ENCODE results near the gene KCNIP3.

Gene KCNIP3

GRCh38 chr2:95278051-95278471 lies 19.1 kb upstream of the KCNIP3 start:
- no peak for DNase-seq (ENCODE audit: extremely low spot score)
- ChIA-PET CTCF (interaction anchor here (1.0 kb wide), 1 partner anchor 12 kb away, joined by 3 read pairs; no protein-coding TSS in a partner anchor), POLR2A (no interaction called here)
- no peak for TF ChIP-seq FOXK2 (IDR thresholded peaks at IDR 0.05)
- no peak for TF ChIP-seq BHLHE40 (IDR thresholded peaks at IDR 0.05; ENCODE audit: borderline replicate concordance)
- no peak for TF ChIP-seq SP1 (IDR thresholded peaks at IDR 0.05)
- TF ChIP-seq ELF4 (IDR thresholded peaks at IDR 0.05): no peak
- TF ChIP-seq FOXA1 (IDR thresholded peaks at IDR 0.05): no peak
- TF ChIP-seq CTBP1 (IDR thresholded peaks at IDR 0.05; ENCODE audit: borderline replicate concordance): no peak
- no peak for TF ChIP-seq SUZ12 (IDR thresholded peaks at IDR 0.05)

GRCh38 chr2:95278637-95279225 lies 18.4 kb upstream of the KCNIP3 start:
- TF ChIP-seq L3MBTL2 (conservative IDR thresholded peaks at IDR 0.05) (no peak), TARDBP (IDR thresholded peaks at IDR 0.05) (no peak), BHLHE40 (IDR thresholded peaks at IDR 0.05; ENCODE audit: borderline replicate concordance) (no peak), ZNF384 (IDR thresholded peaks at IDR 0.05) (no peak), SP1 (IDR thresholded peaks at IDR 0.05) (no peak), CTBP1 (IDR thresholded peaks at IDR 0.05; ENCODE audit: borderline replicate concordance) (no peak), SUZ12 (IDR thresholded peaks at IDR 0.05) (no peak), FOXA1 (IDR thresholded peaks at IDR 0.05) (no peak), NFRKB (IDR thresholded peaks at IDR 0.05) (no peak), LEF1 (IDR thresholded peaks at IDR 0.05; ENCODE audit: borderline replicate concordance) (no peak), PKNOX1 (IDR thresholded peaks at IDR 0.05) (no peak), ARNT (IDR thresholded peaks at IDR 0.05) (no peak), FOXK2 (IDR thresholded peaks at IDR 0.05) (no peak), FOXM1 (IDR thresholded peaks at IDR 0.05; ENCODE audit: borderline replicate concordance) (no peak), ELF4 (IDR thresholded peaks at IDR 0.05) (no peak), HDGF (IDR thresholded peaks at IDR 0.05; ENCODE audit: borderline replicate concordance) (no peak)
- ChIA-PET CTCF (no interaction called here), POLR2A (no interaction called here)
- DNase-seq (ENCODE audit: extremely low spot score): no peak

- no peak for DNase-seq (ENCODE audit: extremely low spot score)
- ChIA-PET CTCF (no interaction called here), POLR2A (interaction anchor here (0.6 kb wide), 1 partner anchor 94 kb away, joined by 3 read pairs; no protein-coding TSS in a partner anchor)
- TF ChIP-seq ARNT (IDR thresholded peaks at IDR 0.05) (no peak), PKNOX1 (IDR thresholded peaks at IDR 0.05) (no peak), SUZ12 (IDR thresholded peaks at IDR 0.05) (no peak), ELF4 (IDR thresholded peaks at IDR 0.05) (no peak), ZNF384 (IDR thresholded peaks at IDR 0.05) (no peak), TARDBP (IDR thresholded peaks at IDR 0.05) (no peak), FOXA1 (IDR thresholded peaks at IDR 0.05) (no peak), HDGF (IDR thresholded peaks at IDR 0.05; ENCODE audit: borderline replicate concordance) (no peak), BHLHE40 (IDR thresholded peaks at IDR 0.05; ENCODE audit: borderline replicate concordance) (no peak), FOXM1 (IDR thresholded peaks at IDR 0.05; ENCODE audit: borderline replicate concordance) (no peak)
Observed at GRCh38 chr2:95279435-95280035, 17.6 kb upstream of the KCNIP3 start.

- no peak for TF ChIP-seq CTBP1 (IDR thresholded peaks at IDR 0.05; ENCODE audit: borderline replicate concordance)
- TF ChIP-seq FOXM1 (IDR thresholded peaks at IDR 0.05; ENCODE audit: borderline replicate concordance): no peak
- TF ChIP-seq ZNF384 (IDR thresholded peaks at IDR 0.05): no peak
- TF ChIP-seq BHLHE40 (IDR thresholded peaks at IDR 0.05; ENCODE audit: borderline replicate concordance): no peak
- TF ChIP-seq FOXA1 (IDR thresholded peaks at IDR 0.05): no peak
- no peak for TF ChIP-seq SUZ12 (IDR thresholded peaks at IDR 0.05)
- TF ChIP-seq HDGF (IDR thresholded peaks at IDR 0.05; ENCODE audit: borderline replicate concordance): no peak
- ChIA-PET POLR2A (no interaction called here), CTCF (no interaction called here)
- no peak for DNase-seq (ENCODE audit: extremely low spot score)
Observed at GRCh38 chr2:95281071-95281470, 16.1 kb upstream of the KCNIP3 start.

DNA sequence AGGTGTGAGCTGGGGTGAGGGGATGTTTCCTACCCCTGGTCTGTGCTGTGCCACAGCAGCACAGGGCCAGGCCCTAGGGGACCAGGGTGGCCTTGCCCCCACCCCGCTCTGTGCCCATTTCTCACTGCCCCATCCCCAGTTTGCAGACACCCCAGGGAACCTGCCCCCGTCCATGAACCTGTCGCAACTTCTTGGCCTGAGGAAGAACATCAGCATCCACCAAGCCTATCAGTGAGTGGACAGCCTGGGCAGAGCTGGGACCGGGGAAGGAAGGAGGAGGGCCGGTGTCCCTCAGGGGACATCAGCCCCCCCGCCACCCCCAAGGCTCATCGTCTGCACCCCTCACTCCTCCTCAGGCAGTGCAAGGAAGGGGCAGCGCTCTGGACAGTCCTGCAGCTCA lies 15.4 kb upstream of the KCNIP3 start:
- TF ChIP-seq PKNOX1 (IDR thresholded peaks at IDR 0.05): no peak
- TF ChIP-seq ARNT (IDR thresholded peaks at IDR 0.05): no peak
- no peak for TF ChIP-seq FOXK2 (IDR thresholded peaks at IDR 0.05)
- no peak for TF ChIP-seq FOXM1 (IDR thresholded peaks at IDR 0.05; ENCODE audit: borderline replicate concordance)
- TF ChIP-seq SUZ12 (IDR thresholded peaks at IDR 0.05): no peak
- no peak for TF ChIP-seq HDGF (IDR thresholded peaks at IDR 0.05; ENCODE audit: borderline replicate concordance)
- TF ChIP-seq ELF4 (IDR thresholded peaks at IDR 0.05): no peak
- CTCF ChIA-PET: no interaction called here
- no peak for DNase-seq (ENCODE audit: extremely low spot score)
- POLR2A ChIA-PET: no interaction called here

DNA sequence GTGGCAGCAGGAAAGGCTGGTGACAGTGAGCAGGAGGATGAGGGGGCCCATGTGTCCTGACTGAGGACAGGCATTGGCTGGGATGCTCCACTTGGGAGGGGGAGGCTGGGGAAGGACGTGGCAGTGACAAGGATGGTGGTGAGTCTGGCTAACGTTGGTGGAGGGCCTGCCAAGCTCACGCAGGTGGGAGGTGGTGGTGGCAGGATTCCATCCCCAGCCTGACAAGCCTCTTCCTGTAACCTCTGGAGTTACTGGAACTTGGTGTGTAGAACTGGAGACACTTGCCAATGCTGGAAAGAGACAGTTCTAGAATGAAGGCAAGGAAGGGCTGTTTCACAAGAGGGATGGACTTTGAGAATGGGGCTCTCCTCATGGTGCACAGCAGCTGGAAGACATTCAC lies 14.7 kb upstream of the KCNIP3 start:
- no peak for DNase-seq (ENCODE audit: extremely low spot score)
- ChIA-PET CTCF (no interaction called here), POLR2A (no interaction called here)
- TF ChIP-seq FOXK2 (IDR thresholded peaks at IDR 0.05): no peak

DNA sequence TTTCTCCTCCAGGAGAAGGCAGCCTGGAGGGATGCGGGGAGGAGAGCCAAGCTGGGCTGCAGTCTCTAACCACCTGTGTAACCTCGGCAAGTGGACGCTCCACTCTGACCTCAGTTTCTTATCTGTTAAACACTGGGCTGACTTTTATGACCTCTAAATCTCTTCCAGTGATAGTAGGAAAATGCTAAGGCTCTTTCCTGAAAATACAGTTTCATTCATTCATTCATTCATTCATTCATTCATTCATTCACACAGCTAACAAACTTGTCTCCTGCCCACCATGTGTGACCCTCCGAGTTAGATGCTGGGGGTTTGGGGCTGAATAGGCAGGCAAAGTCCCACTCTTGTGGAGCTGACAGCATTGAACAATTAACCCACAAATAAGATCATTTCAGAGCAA lies 13.6 kb upstream of the KCNIP3 start:
- ChIA-PET CTCF (no interaction called here), POLR2A (interaction anchor here (1.4 kb wide), 1 partner anchor 162 kb away, joined by 4 read pairs; the partner anchor contains the start of gene MRPS5)
- TF ChIP-seq FOXK2 (IDR thresholded peaks at IDR 0.05) (no peak), PKNOX1 (IDR thresholded peaks at IDR 0.05) (no peak)
- no peak for DNase-seq (ENCODE audit: extremely low spot score)
